Suprapubic skin (tissue), 4 donors: Measurements from ENCODE around the gene GNAI2. TPM values are rescaled to one million over a fixed set of nuclear protein-coding genes. Genes with fewer than 3 reads are reported as not detected.

Experiments
- DNase-seq, 2 donors: peaks; one replicate each; pipeline ENCODE4 v3.0.0-alpha.2; 2019; ENCODE audit warnings: low spot score in 2 of 2
- H3K27ac ChIP-seq: fragments of 200-600 bp; sonication (generic); one replicate; pipeline ENCODE4 v1.5.1; 2019
- H3K27me3 ChIP-seq: fragments of 200-600 bp; sonication (generic); one replicate; pipeline ENCODE4 v1.5.1; 2019
- H3K36me3 ChIP-seq: fragments of 200-600 bp; sonication (generic); one replicate; pipeline ENCODE4 v1.5.1; 2019
- H3K4me1 ChIP-seq: fragments of 200-600 bp; sonication (generic); one replicate; pipeline ENCODE4 v1.5.1; 2019
- H3K4me3 ChIP-seq: fragments of 200-600 bp; sonication (generic); one replicate; pipeline ENCODE4 v1.5.1; 2019; ENCODE audit warnings: mild to moderate bottlenecking
- H3K9me3 ChIP-seq: fragments of 200-600 bp; sonication (generic); one replicate; pipeline ENCODE4 v1.5.1; 2019
- EP300 ChIP-seq: sonication (generic); formaldehyde crosslinking; IDR thresholded peaks from one replicate; pipeline ENCODE4 v1.6.1; 2017; ENCODE audit warnings: antibody characterized with exemption
- POLR2A ChIP-seq, 2 donors: fragments of 450-650 bp; IDR thresholded peaks; one replicate each; pipeline ENCODE4 v1.6.1; 2017; ENCODE audit warnings: antibody characterized with exemption in 2 of 2, mild to moderate bottlenecking in 2 of 2, moderate library complexity in 2 of 2
- POLR2AphosphoS5 ChIP-seq, 3 donors: sonication (generic); formaldehyde crosslinking; IDR thresholded peaks; one replicate each; pipeline ENCODE4 v1.6.1; 2017; ENCODE audit warnings: antibody characterized with exemption in 3 of 3
- WGBS: methylation state at CpG from one replicate; pipeline ENCODE4 v1.1.5; 2018; 5-methylcytosine and 5-hydroxymethylcytosine counted together
- total RNA-seq, 4 donors: library from RNA; depleted of rRNA; stranded (reverse); fragments of >200 nt; gene quantifications; one replicate each; pipeline ENCODE4 v1.1.0, GENCODE V29; 2016
- TF ChIP-seq, protein P1 (sequence below), 2 donors: fragments of 200-600 bp in 1 of 2; fragments of 450-650 bp in 1 of 2; sonication (generic) in 1 of 2; IDR thresholded peaks; one replicate each; pipeline ENCODE4 v1.5.1; 2016 to 2019; ENCODE audit warnings: antibody characterized with exemption in 2 of 2, mild to moderate bottlenecking in 1 of 2, moderate library complexity in 1 of 2

The GNAI2 gene
- total RNA-seq, 4 donors from 2014 or later, result 70.9 to 91.3 (median 76.7) TPM

DNA sequence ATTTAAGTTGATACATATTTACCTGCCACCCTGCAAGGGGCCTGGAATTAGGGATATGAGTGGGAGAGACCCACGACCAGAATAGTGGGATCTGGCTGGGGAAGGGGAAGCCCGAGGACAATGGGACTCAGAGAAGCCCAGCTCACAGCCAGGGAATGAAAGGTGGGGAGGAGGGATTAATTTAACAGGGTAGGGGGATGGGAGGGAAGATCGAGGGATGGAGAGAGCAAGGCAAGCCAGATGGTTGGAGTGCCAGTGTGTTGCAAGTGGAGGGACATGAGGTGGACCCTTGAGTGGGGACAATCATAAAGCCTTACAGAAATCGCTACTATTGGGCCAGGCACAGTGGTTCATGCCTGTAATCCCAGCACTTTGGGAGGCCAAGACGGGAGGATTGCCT lies 4.4 kb upstream of the GNAI2 start:
- Histone ChIP-seq H3K4me1 (peaks cover 52% of the 10 kb centered on the region), H3K27me3 (no peaks in the 10 kb centered on the region), H3K27ac (no peak overlapping the region), H3K4me3 (no peak overlapping the region), H3K9me3 (no peaks in the 10 kb centered on the region), H3K36me3 (no peaks in the 10 kb centered on the region)
- DNase-seq, result no peak
- TF ChIP-seq, protein P1, sequence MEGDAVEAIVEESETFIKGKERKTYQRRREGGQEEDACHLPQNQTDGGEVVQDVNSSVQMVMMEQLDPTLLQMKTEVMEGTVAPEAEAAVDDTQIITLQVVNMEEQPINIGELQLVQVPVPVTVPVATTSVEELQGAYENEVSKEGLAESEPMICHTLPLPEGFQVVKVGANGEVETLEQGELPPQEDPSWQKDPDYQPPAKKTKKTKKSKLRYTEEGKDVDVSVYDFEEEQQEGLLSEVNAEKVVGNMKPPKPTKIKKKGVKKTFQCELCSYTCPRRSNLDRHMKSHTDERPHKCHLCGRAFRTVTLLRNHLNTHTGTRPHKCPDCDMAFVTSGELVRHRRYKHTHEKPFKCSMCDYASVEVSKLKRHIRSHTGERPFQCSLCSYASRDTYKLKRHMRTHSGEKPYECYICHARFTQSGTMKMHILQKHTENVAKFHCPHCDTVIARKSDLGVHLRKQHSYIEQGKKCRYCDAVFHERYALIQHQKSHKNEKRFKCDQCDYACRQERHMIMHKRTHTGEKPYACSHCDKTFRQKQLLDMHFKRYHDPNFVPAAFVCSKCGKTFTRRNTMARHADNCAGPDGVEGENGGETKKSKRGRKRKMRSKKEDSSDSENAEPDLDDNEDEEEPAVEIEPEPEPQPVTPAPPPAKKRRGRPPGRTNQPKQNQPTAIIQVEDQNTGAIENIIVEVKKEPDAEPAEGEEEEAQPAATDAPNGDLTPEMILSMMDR (IDR thresholded peaks at IDR 0.05), result no peak
- TF ChIP-seq POLR2AphosphoS5 (IDR thresholded peaks at IDR 0.05) (no peak), POLR2A (IDR thresholded peaks at IDR 0.05) (no peak), EP300 (no peak)
- 85% methylated on average over 5 of the region's 5 CpGs for WGBS

DNA sequence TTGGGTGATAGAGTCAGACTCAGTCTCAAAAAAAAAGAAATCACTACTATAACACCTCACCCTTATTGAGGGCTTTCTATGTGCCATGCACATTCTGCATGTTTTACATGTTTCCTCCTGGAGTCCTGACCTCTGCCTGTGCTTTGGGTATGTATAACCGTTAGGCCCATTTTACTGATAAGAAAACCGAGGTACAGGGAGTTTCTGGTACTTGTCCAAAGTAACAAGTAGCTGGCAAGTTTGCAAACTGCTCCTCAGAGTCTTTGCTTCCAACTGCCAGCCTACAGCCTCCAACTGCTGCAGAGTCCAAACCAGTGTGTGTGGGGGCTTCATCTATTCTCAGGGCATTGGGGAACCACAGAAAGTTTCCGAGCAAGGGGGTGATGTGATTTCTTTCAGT lies 3.7 kb upstream of the GNAI2 start:
- no peak overlapping the region for H3K27ac ChIP-seq
- no peak for DNase-seq
- H3K4me1 ChIP-seq, result peaks cover 52% of the 10 kb centered on the region
- H3K36me3 ChIP-seq, result no peaks in the 10 kb centered on the region
- 80% methylated on average over 3 of the region's 3 CpGs for WGBS
- H3K27me3 ChIP-seq, result no peaks in the 10 kb centered on the region
- TF ChIP-seq, protein P1 (IDR thresholded peaks at IDR 0.05), result no peak
- TF ChIP-seq EP300, result no peak
- no peak for TF ChIP-seq POLR2A (IDR thresholded peaks at IDR 0.05)
- no peak for TF ChIP-seq POLR2AphosphoS5 (IDR thresholded peaks at IDR 0.05)
- no peaks in the 10 kb centered on the region for H3K9me3 ChIP-seq
- no peak overlapping the region for H3K4me3 ChIP-seq

DNA sequence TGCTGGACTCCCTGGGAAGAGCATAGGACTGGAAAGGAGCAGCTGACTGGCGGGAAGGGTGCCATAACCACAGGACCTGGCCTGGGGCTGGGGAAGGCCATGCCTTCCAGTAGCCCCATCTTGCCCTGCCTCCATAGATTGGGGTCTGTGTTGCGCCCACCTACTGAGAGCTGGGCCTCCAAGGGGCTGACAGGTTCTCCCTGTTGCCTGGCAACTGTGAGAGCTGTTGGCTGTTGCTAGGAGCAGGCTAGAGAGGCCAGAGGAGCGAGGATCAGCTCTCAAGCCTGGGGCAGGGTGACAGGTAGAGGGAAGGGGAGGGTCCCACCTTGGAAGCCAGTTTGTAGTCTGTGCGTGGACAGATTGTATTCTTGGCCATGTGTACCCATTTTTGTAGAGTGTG lies 2.8 kb upstream of the GNAI2 start:
- Histone ChIP-seq H3K4me3 (no peak overlapping the region), H3K9me3 (no peaks in the 10 kb centered on the region), H3K27me3 (no peaks in the 10 kb centered on the region), H3K27ac (no peak overlapping the region), H3K36me3 (no peaks in the 10 kb centered on the region), H3K4me1 (peaks cover 53% of the 10 kb centered on the region)
- TF ChIP-seq POLR2A (IDR thresholded peaks at IDR 0.05) (no peak), POLR2AphosphoS5 (IDR thresholded peaks at IDR 0.05) (no peak), EP300 (no peak)
- TF ChIP-seq, protein P1 (IDR thresholded peaks at IDR 0.05), result no peak
- WGBS, result 81% methylated on average over 4 of the region's 4 CpGs
- DNase-seq, result no peak

DNA sequence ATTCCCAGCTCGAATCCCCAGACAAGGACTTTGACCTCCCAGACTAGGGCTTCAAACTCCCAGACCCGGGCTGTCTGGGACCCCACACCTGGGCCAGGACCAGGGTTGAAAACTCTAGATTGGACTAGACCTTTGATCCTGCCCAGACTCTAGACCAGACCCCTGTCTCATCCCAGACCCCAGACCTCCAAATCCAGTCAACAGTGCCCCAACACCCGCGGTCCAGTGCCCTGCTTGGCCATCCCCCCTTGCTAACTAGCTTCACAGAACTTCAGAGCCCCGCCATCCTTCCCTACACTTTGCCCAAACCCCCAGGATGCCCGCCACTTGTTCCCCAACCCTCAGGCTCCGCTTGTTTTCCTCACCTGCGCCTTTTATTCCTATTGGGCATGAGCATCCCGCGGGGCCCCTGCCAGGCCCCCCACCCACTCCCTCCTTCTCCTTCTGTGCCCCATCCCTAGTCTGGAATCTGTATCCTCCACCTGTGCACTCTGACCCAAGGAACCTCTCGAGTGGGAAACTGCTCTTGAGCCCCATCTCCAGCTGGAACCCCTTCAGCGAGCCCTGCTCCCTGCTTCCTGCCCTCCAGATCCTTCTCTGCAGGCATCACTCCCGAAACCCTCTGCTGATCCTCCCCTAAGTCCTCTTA lies 604 bp downstream of the GNAI2 start:
- DNase-seq, result no peak
- H3K27me3 ChIP-seq, result no peaks in the 10 kb centered on the region
- H3K27ac ChIP-seq, result peak overlapping the region; percentile 85
- H3K9me3 ChIP-seq, result no peaks in the 10 kb centered on the region
- H3K4me3 ChIP-seq, result peak overlapping the region; percentile 76
- 1% methylated on average over 12 of the region's 13 CpGs for WGBS
- H3K4me1 ChIP-seq, result peaks cover 66% of the 10 kb centered on the region
- H3K36me3 ChIP-seq, result peaks cover 5% of the 10 kb centered on the region
- no peak for TF ChIP-seq POLR2AphosphoS5 (IDR thresholded peaks at IDR 0.05)
- TF ChIP-seq, protein P1 (IDR thresholded peaks at IDR 0.05), result no peak
- no peak for TF ChIP-seq EP300
- no peak for TF ChIP-seq POLR2A (IDR thresholded peaks at IDR 0.05)

DNA sequence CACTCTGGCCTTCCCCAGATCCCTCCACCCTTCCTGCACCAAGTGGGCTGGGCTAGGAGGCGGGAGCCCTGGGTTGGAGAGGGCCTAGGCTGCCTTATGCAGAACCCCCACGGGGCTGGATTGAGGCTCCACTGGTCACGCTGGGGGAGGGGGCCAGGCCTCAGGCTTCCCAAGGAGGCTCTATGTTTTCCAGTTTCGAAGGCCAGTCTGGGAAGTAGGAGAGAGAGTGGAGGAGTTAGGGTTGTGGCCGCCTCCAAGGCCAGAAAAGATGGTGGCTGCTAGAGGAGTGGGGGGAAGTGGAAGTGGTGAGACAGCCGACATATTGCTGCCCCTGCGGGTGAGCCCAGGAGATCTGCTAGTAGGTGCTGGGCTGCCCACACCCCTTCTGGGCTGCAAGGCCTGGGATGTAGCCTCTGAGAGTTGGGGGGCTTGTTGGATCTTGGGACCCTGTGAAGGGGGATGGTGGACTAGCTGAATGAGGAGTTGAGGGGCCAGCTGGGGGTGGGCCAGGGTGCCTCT lies 1.2 kb downstream of the GNAI2 start:
- Histone ChIP-seq H3K9me3 (no peaks in the 10 kb centered on the region), H3K4me1 (peaks cover 72% of the 10 kb centered on the region), H3K27ac (peak overlapping the region; percentile 85), H3K4me3 (peak overlapping the region; percentile 76), H3K27me3 (no peaks in the 10 kb centered on the region), H3K36me3 (peaks cover 5% of the 10 kb centered on the region)
- DNase-seq, result no peak
- TF ChIP-seq POLR2AphosphoS5 (IDR thresholded peaks at IDR 0.05), result no peak
- no peak for TF ChIP-seq POLR2A (IDR thresholded peaks at IDR 0.05)
- TF ChIP-seq, protein P1 (IDR thresholded peaks at IDR 0.05), result no peak
- no peak for TF ChIP-seq EP300
- 8% methylated on average over 7 of the region's 7 CpGs for WGBS
